ENCODE data around the gene NOTCH3.

Gene NOTCH3

GRCh38 chr19:15235781-15236180 is 35.0 kb upstream of the NOTCH3 start:
- no peak for DNase-seq (ENCODE audit: extremely low read depth, low read depth)

GRCh38 chr19:15234431-15235130 is 33.8 kb upstream of the NOTCH3 start:
- no peak for TF ChIP-seq CTCF (IDR thresholded peaks at IDR 0.05; ENCODE audit: low read depth, low read length)
- no peak for DNase-seq (ENCODE audit: extremely low read depth, low read depth)

More at GRCh38 chr19:15235781-15236180, 35.0 kb upstream of the NOTCH3 start:
- no peak for TF ChIP-seq CTCF (IDR thresholded peaks at IDR 0.05; ENCODE audit: low read depth, low read length)

- no peak for DNase-seq (ENCODE audit: extremely low read depth, low read depth)
- TF ChIP-seq CTCF (IDR thresholded peaks at IDR 0.05; ENCODE audit: low read depth, low read length) = no peak
Observed at GRCh38 chr19:15231271-15231670, 30.5 kb upstream of the NOTCH3 start.

GRCh38 chr19:15227261-15227660 is 26.5 kb upstream of the NOTCH3 start:
- no peak for DNase-seq (ENCODE audit: extremely low read depth, low read depth)
- no peak for TF ChIP-seq CTCF (IDR thresholded peaks at IDR 0.05; ENCODE audit: low read depth, low read length)

- DNase-seq (ENCODE audit: extremely low read depth, low read depth) = no peak
- TF ChIP-seq CTCF (IDR thresholded peaks at IDR 0.05; ENCODE audit: low read depth, low read length) = no peak
Observed at GRCh38 chr19:15225760-15226159, 25.0 kb upstream of the NOTCH3 start.

- no peak for DNase-seq (ENCODE audit: extremely low read depth, low read depth)
- no peak for TF ChIP-seq CTCF (IDR thresholded peaks at IDR 0.05; ENCODE audit: low read depth, low read length)
Observed at GRCh38 chr19:15223649-15224361, 23.0 kb upstream of the NOTCH3 start.
